CD14-positive monocyte (primary cell): ENCODE results near the gene KMT2B. TPM values are rescaled to one million over a fixed set of nuclear protein-coding genes. Genes with fewer than 3 reads are reported as not detected.

Experiments
- DNase-seq, 3 donors: peaks; one replicate each; pipeline ENCODE4 v3.0.0-alpha.2; 2011 to 2022
- H2AFZ ChIP-seq: 2 replicates; pipeline ENCODE4 v1.6.0; 2012; ENCODE audit warnings: mild to moderate bottlenecking, low read depth, low read length, inconsistent platforms; ENCODE audit not compliant: insufficient read depth, poor library complexity, severe bottlenecking
- H3K27ac ChIP-seq, 2 donors: 1 replicate in 1 of 2; 2 replicates in 1 of 2; pipeline ENCODE4 v1.5.1; 2012 to 2013; ENCODE audit warnings: low read length in 2 of 2, control low read depth in 1 of 2, inconsistent platforms in 1 of 2, low read depth in 1 of 2, mild to moderate bottlenecking in 1 of 2
- H3K27me3 ChIP-seq, 2 donors: one replicate each; pipeline versions ENCODE4 v1.6.0 to v1.6.1; 2011 to 2013; ENCODE audit warnings: low read length in 2 of 2; ENCODE audit not compliant: control insufficient read depth in 2 of 2, insufficient read depth in 2 of 2
- H3K36me3 ChIP-seq, 2 donors: replicated peaks in 1 of 2; 1 replicate in 1 of 2; 2 replicates in 1 of 2; pipeline versions ENCODE4 v1.5.1 to v1.6.1; 2012 to 2013; ENCODE audit warnings: low read length in 2 of 2, control low read depth in 1 of 2, inconsistent platforms in 1 of 2, mild to moderate bottlenecking in 1 of 2; ENCODE audit not compliant: insufficient read depth in 2 of 2, control insufficient read depth in 1 of 2
- H3K4me1 ChIP-seq, 2 donors: 1 replicate in 1 of 2; 2 replicates in 1 of 2; pipeline versions ENCODE4 v1.5.1 to v1.6.1; 2012 to 2013; ENCODE audit warnings: low read length in 2 of 2, control low read depth in 1 of 2, inconsistent platforms in 1 of 2, mild to moderate bottlenecking in 1 of 2, moderate library complexity in 1 of 2; ENCODE audit not compliant: insufficient read depth in 2 of 2, control insufficient read depth in 1 of 2
- H3K4me2 ChIP-seq: replicated peaks from 2 replicates; pipeline ENCODE3; 2012; ENCODE audit warnings: low read length, moderate library complexity, mild to moderate bottlenecking; ENCODE audit not compliant: poor library complexity, severe bottlenecking; ENCODE audit errors: extremely low read depth
- H3K4me3 ChIP-seq, 3 experiments: fragments of 200-600 bp in 1 of 3; sonication (generic) in 1 of 3; replicated peaks in 1 of 3; 1 replicate in 2 of 3; 2 replicates in 1 of 3; pipeline ENCODE4 v1.5.1; 2011 to 2013; ENCODE audit warnings: low read length in 3 of 3, mild to moderate bottlenecking in 3 of 3, control low read depth in 2 of 3, low read depth in 2 of 3, inconsistent platforms in 1 of 3, moderate library complexity in 1 of 3
- H3K79me2 ChIP-seq: 2 replicates; pipeline ENCODE4 v1.6.0; 2012; ENCODE audit warnings: mild to moderate bottlenecking, control low read depth, inconsistent platforms, low read length, moderate library complexity; ENCODE audit not compliant: insufficient read depth
- H3K9ac ChIP-seq: 2 replicates; pipeline ENCODE4 v1.6.0; 2017; ENCODE audit warnings: low read length, mild to moderate bottlenecking; ENCODE audit not compliant: insufficient read depth, poor library complexity, severe bottlenecking
- H3K9me3 ChIP-seq, 2 donors: replicated peaks in 1 of 2; 1 replicate in 1 of 2; 2 replicates in 1 of 2; pipeline versions ENCODE4 v1.5.1 to v1.6.1; 2012 to 2013; ENCODE audit warnings: low read length in 2 of 2, control low read depth in 1 of 2; ENCODE audit not compliant: control insufficient read depth in 1 of 2, insufficient read depth in 1 of 2
- H4K20me1 ChIP-seq: 2 replicates; pipeline ENCODE4 v1.6.0; 2012; ENCODE audit warnings: mild to moderate bottlenecking, low read length, control low read depth, moderate library complexity; ENCODE audit not compliant: insufficient read depth
- H3K27ac Mint-ChIP-seq, 7 donors: one replicate each; pipeline ENCODE4 v1.8.0; 2020; ENCODE audit warnings: mild to moderate bottlenecking in 7 of 7, mixed read lengths in 7 of 7, moderate library complexity in 6 of 7, inconsistent platforms in 2 of 7
- H3K27me3 Mint-ChIP-seq, 3 donors: one replicate each; pipeline ENCODE4 v1.8.0; 2021 to 2022; ENCODE audit warnings: low read depth in 3 of 3, mild to moderate bottlenecking in 3 of 3, mixed read lengths in 3 of 3, moderate library complexity in 3 of 3, inconsistent platforms in 1 of 3
- H3K36me3 Mint-ChIP-seq, 2 donors: one replicate each; pipeline ENCODE4 v1.8.0; 2020; ENCODE audit warnings: mixed read lengths in 2 of 2, inconsistent platforms in 1 of 2, mild to moderate bottlenecking in 1 of 2
- H3K4me1 Mint-ChIP-seq: one replicate; pipeline ENCODE4 v1.8.0; 2020; ENCODE audit warnings: mild to moderate bottlenecking, mixed read lengths
- H3K4me3 Mint-ChIP-seq, 2 donors: one replicate each; pipeline ENCODE4 v1.8.0; 2020; ENCODE audit warnings: mild to moderate bottlenecking in 2 of 2, mixed read lengths in 2 of 2, moderate library complexity in 1 of 2
- H3K9me3 Mint-ChIP-seq, 7 donors: one replicate each; pipeline ENCODE4 v1.8.0; 2020 to 2022; ENCODE audit warnings: mixed read lengths in 7 of 7, mild to moderate bottlenecking in 6 of 7, moderate library complexity in 6 of 7, inconsistent platforms in 2 of 7
- WGBS: methylation state at CpG from one replicate; pipeline ENCODE4 v1.1.5; 2013; ENCODE audit warnings: missing lambda C conversion rate; ENCODE audit not compliant: insufficient coverage; 5-methylcytosine and 5-hydroxymethylcytosine counted together
- intact Hi-C, 2 donors: fragments of 100-400 bp; cut with micrococcal nuclease; formaldehyde crosslinking; loops; one replicate each; pipeline versions ENCODE4 v1.15.0 to v1.15.1; 2023
- polyA plus RNA-seq, 3 donors: library from polyadenylated mRNA; depleted of rRNA in 1 of 3; unstranded in 2 of 3; stranded (reverse) in 1 of 3; fragments of 300-500 nt in 2 of 3; fragments of >200 nt in 1 of 3; fragmentation: Illumina TruSeq in 2 of 3; gene quantifications; 1 replicate in 2 of 3; 2 replicates in 1 of 3; pipeline ENCODE4 v1.2.3, GENCODE V29; 2012 to 2021
- TF ChIP-seq, protein P1 (sequence below): fragments of 200-600 bp; IDR thresholded peaks from one replicate; pipeline ENCODE4 v1.8.0; 2022; ENCODE audit warnings: antibody characterized with exemption, mild to moderate bottlenecking

The KMT2B gene
- polyA plus RNA-seq, 3 donors = 0.32 to 63.6 (median 0.65) TPM

DNA sequence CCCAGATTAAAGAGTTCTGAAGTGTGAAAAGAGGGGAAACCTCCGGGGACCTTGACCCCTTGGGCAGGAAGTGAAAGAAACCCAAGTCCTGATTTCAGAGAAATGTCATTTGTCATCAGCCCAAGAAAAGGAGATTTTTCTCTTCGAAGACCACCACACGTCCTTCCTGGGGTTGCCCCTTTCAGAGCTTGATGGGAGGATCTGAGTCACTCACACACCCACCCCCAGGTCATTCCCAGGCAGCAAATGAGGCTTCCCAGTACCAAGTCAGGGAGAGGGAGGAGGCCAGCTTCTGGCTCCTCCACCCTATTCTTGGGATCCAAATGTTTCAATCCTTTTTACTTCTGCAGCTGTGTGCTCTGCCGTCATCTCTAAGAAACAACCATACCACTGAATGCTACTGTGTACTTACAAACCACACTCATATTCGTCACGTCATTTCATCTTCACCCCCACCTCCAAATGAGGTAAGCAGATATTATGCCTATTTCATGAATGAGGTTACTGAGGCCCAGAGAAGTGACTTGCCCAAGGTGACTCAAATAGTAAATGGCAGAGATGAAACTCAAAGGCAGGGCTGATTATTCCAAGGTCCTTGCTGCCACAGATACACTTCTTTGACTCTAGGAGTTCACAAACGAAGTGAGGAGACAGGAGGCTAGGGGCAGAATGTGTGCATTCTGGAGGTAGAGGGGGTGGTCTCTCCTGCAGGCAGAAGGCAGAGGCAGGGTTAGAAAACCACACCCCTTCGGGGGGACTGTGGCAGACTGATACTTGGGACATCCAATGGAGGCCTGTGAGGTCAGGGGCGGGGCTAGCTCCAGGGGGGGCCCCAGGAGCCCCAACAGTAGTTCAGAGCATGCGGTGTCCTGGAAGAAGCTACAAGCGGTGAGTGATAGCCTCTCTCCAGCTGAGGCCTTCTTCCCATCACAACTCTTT, 5.0 kb upstream of the KMT2B start:
- peaks cover 6 to 7% (median 6%) of the 10 kb centered on the region in 3 donors for H3K27me3 Mint-ChIP-seq
- H3K36me3 Mint-ChIP-seq = no peaks in the 10 kb centered on the region
- Histone ChIP-seq H3K36me3 (no peaks in the 10 kb centered on the region), H2AFZ (no peak overlapping the region), H3K27me3 (no peaks in the 10 kb centered on the region), H3K4me1 (peaks cover 13 to 19% of the 10 kb centered on the region in 2 donors), H4K20me1 (no peaks in the 10 kb centered on the region), H3K79me2 (no peaks in the 10 kb centered on the region), H3K9ac (no peak overlapping the region), H3K4me2 (no peak overlapping the region), H3K4me3 (no peak overlapping the region), H3K27ac (no peak overlapping the region), H3K9me3 (no peaks in the 10 kb centered on the region)
- peak overlapping the region in 1 of 7 donors; percentile 37 for H3K27ac Mint-ChIP-seq
- DNase-seq = no peak
- TF ChIP-seq, protein P1, sequence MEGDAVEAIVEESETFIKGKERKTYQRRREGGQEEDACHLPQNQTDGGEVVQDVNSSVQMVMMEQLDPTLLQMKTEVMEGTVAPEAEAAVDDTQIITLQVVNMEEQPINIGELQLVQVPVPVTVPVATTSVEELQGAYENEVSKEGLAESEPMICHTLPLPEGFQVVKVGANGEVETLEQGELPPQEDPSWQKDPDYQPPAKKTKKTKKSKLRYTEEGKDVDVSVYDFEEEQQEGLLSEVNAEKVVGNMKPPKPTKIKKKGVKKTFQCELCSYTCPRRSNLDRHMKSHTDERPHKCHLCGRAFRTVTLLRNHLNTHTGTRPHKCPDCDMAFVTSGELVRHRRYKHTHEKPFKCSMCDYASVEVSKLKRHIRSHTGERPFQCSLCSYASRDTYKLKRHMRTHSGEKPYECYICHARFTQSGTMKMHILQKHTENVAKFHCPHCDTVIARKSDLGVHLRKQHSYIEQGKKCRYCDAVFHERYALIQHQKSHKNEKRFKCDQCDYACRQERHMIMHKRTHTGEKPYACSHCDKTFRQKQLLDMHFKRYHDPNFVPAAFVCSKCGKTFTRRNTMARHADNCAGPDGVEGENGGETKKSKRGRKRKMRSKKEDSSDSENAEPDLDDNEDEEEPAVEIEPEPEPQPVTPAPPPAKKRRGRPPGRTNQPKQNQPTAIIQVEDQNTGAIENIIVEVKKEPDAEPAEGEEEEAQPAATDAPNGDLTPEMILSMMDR = no peak
- WGBS = 100% methylated on average over 5 of the region's 11 CpGs
- no peaks in the 10 kb centered on the region for H3K9me3 Mint-ChIP-seq
- H3K4me3 Mint-ChIP-seq = peak overlapping the region in 1 of 2 donors; percentile 45
- peaks cover 15% of the 10 kb centered on the region for H3K4me1 Mint-ChIP-seq
- intact Hi-C loops = no loop called here

DNA sequence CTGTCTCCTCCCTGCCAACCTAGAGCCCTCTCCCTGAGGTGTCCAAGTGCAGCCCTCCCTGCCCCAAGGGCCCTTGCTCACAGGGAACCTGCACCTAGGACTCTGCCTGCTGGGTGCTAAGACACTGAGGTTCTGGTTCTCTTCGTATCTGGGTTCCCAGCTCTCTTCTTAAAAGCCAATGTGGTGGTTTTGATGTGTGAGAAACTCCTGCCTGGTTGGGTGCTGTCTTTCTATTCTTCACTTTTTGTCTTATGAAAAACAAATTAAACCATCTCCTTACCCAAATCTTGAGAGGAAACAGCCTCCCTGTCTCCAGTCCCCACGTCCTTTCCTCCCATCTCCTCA, 4.3 kb upstream of the KMT2B start:
- WGBS = no CpG with 5 or more reads among the region's 2 CpGs
- peaks cover 16% of the 10 kb centered on the region for H3K4me1 Mint-ChIP-seq
- H2AFZ ChIP-seq = no peak overlapping the region
- peaks cover 13 to 22% of the 10 kb centered on the region in 2 donors for H3K4me1 ChIP-seq
- intact Hi-C loops = no loop called here
- H3K27ac ChIP-seq = no peak overlapping the region
- peaks cover 4 to 6% (median 6%) of the 10 kb centered on the region in 3 donors for H3K27me3 Mint-ChIP-seq
- no peaks in the 10 kb centered on the region for H3K36me3 Mint-ChIP-seq
- H3K9me3 Mint-ChIP-seq = no peaks in the 10 kb centered on the region
- no peak overlapping the region for H3K4me3 ChIP-seq
- no peaks in the 10 kb centered on the region for H3K36me3 ChIP-seq
- peak overlapping the region in 1 of 7 donors; percentile 6 for H3K27ac Mint-ChIP-seq
- no peak overlapping the region for H3K4me3 Mint-ChIP-seq
- TF ChIP-seq, protein P1 = no peak
- no peak overlapping the region for H3K4me2 ChIP-seq
- H3K9ac ChIP-seq = no peak overlapping the region
- H3K9me3 ChIP-seq = no peaks in the 10 kb centered on the region
- no peak for DNase-seq
- H3K79me2 ChIP-seq = peaks cover 5% of the 10 kb centered on the region
- H3K27me3 ChIP-seq = no peaks in the 10 kb centered on the region
- peaks cover 1% of the 10 kb centered on the region for H4K20me1 ChIP-seq
